Activated CD8-positive, alpha-beta memory T cell treated with anti-CD3 and anti-CD28 coated beads for 24 hours (primary cell): ENCODE data around the gene GABRR1.

Source experiments
- DNase-seq: peaks from one replicate; pipeline ENCODE4 v3.0.0-alpha.2; 2020

The GABRR1 gene

GRCh38 chr6:89214197-89214596 lies 3.0 kb downstream of the GABRR1 start:
- DNase-seq: no peak

- DNase-seq: no peak
Observed at GRCh38 chr6:89212472-89212871, 4.7 kb downstream of the GABRR1 start.

- DNase-seq: no peak
Observed at GRCh38 chr6:89209457-89209856, 7.7 kb downstream of the GABRR1 start.

- no peak for DNase-seq
Observed at GRCh38 chr6:89208551-89208950, 8.6 kb downstream of the GABRR1 start.

- DNase-seq: no peak
Observed at GRCh38 chr6:89205819-89206218, 11.3 kb downstream of the GABRR1 start.

- no peak for DNase-seq
Observed at GRCh38 chr6:89204096-89204495, 13.1 kb downstream of the GABRR1 start.

- DNase-seq: no peak
Observed at GRCh38 chr6:89200706-89201215, 16.4 kb downstream of the GABRR1 start.

- DNase-seq: no peak
Observed at GRCh38 chr6:89199579-89199978, 17.6 kb downstream of the GABRR1 start.

GRCh38 chr6:89198235-89198634 lies 18.9 kb downstream of the GABRR1 start:
- DNase-seq: no peak

GRCh38 chr6:89197141-89197540 lies 20.0 kb downstream of the GABRR1 start:
- DNase-seq: no peak

GRCh38 chr6:89194559-89194958 lies 22.6 kb downstream of the GABRR1 start:
- DNase-seq: no peak

GRCh38 chr6:89190741-89191140 lies 26.4 kb downstream of the GABRR1 start:
- DNase-seq: no peak

- no peak for DNase-seq
Observed at GRCh38 chr6:89187504-89187903, 29.7 kb downstream of the GABRR1 start.

- no peak for DNase-seq
Observed at GRCh38 chr6:89186762-89187161, 30.4 kb downstream of the GABRR1 start.

- DNase-seq: no peak
Observed at GRCh38 chr6:89184344-89184743, 32.8 kb downstream of the GABRR1 start.

- DNase-seq: no peak
Observed at GRCh38 chr6:89183294-89183693, 33.9 kb downstream of the GABRR1 start.

GRCh38 chr6:89180971-89181370 lies 36.2 kb downstream of the GABRR1 start:
- no peak for DNase-seq

- no peak for DNase-seq
Observed at GRCh38 chr6:89180112-89180511, 37.0 kb downstream of the GABRR1 start.

GRCh38 chr6:89173634-89174033 lies 43.5 kb downstream of the GABRR1 start:
- no peak for DNase-seq

GRCh38 chr6:89172131-89172530 lies 45.0 kb downstream of the GABRR1 start:
- DNase-seq: no peak

GRCh38 chr6:89162047-89162371 lies 55.1 kb downstream of the GABRR1 start:
- DNase-seq: no peak

- DNase-seq: no peak
Observed at GRCh38 chr6:89161326-89162046, 55.7 kb downstream of the GABRR1 start.

GRCh38 chr6:89160331-89161092 lies 56.6 kb downstream of the GABRR1 start:
- no peak for DNase-seq

GRCh38 chr6:89154131-89154530 lies 63.0 kb downstream of the GABRR1 start:
- DNase-seq: no peak
